SK-N-SH (cell line): ENCODE results near the gene LMBR1.

ENCODE experiments used
- CTCF ChIP-seq: fragments of 200-600 bp; sonication (generic); IDR thresholded peaks from 2 replicates; pipeline ENCODE4 v1.6.1; 2017; ENCODE audit warnings: antibody characterized with exemption, mild to moderate bottlenecking, moderate library complexity
- EP300 ChIP-seq, 2 experiments: IDR thresholded peaks; 2 replicates each; pipeline versions ENCODE4 v1.4.0 to v1.6.1; 2012; ENCODE audit warnings: borderline replicate concordance in 1 of 2, low read depth in 1 of 2, low read length in 1 of 2
- EZH2phosphoT487 ChIP-seq: fragments of 200-600 bp; sonication (generic); IDR thresholded peaks from 2 replicates; pipeline ENCODE4 v1.6.1; 2017; ENCODE audit warnings: low read depth, mixed run types, mild to moderate bottlenecking, antibody characterized with exemption, moderate library complexity, borderline replicate concordance
- FOSL2 ChIP-seq: IDR thresholded peaks from 2 replicates; pipeline ENCODE4 v1.4.0; 2012; ENCODE audit warnings: low read depth, mild to moderate bottlenecking, moderate library complexity, borderline replicate concordance
- FOXM1 ChIP-seq: IDR thresholded peaks from 2 replicates; pipeline ENCODE4 v1.4.0; 2012; ENCODE audit warnings: low read depth, mild to moderate bottlenecking
- GATA2 ChIP-seq: sonication (generic); formaldehyde crosslinking; IDR thresholded peaks from 2 replicates; pipeline ENCODE4 v1.5.0; 2020; ENCODE audit warnings: mild to moderate bottlenecking, missing genetic modification reagents
- NFIC ChIP-seq: IDR thresholded peaks from 2 replicates; pipeline ENCODE4 v1.4.0; 2012; ENCODE audit warnings: borderline replicate concordance
- POLR2AphosphoS5 ChIP-seq: IDR thresholded peaks from 2 replicates; pipeline ENCODE4 v1.6.1; 2012; ENCODE audit warnings: low read depth, low read length
- RAD21 ChIP-seq: IDR thresholded peaks from 2 replicates; pipeline ENCODE4 v1.6.1; 2012; ENCODE audit warnings: mild to moderate bottlenecking, low read length
- REST ChIP-seq: IDR thresholded peaks from 2 replicates; pipeline ENCODE4 v1.6.1; 2012; ENCODE audit warnings: mild to moderate bottlenecking, low read depth, low read length, moderate library complexity
- TAF1 ChIP-seq: IDR thresholded peaks from 2 replicates; pipeline ENCODE4 v1.6.1; 2012; ENCODE audit warnings: low read depth, mild to moderate bottlenecking, low read length, moderate library complexity, borderline replicate concordance
- YY1 ChIP-seq: IDR thresholded peaks from 2 replicates; pipeline ENCODE4 v1.4.0; 2012; ENCODE audit warnings: low read depth, mild to moderate bottlenecking
- TF ChIP-seq, protein P1 (sequence below): IDR thresholded peaks from 2 replicates; pipeline ENCODE4 v1.4.0; 2012; ENCODE audit warnings: low read depth

DNA sequence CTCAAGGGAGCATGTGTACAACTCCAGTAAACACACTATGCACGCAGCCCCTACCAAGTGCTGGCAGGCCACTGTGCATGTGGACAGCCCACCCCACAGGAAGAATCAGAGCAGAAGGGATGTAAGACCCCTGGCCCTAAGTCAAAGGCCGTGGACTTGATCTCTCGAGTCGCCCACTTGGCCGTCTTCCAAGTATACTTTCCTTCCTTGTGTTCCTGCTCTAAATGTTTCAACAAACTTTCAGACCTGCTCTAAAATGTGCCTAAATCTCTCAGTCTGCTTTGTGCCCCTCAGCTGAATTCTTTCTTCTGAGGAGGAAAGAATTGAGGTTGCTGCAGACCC, 35.4 kb upstream of the LMBR1 start:
- TF ChIP-seq POLR2AphosphoS5 (no peak), FOXM1 (no peak), CTCF (no peak), EP300 (IDR thresholded peaks at IDR 0.05; ENCODE audit: borderline replicate concordance in 1 of 2, low read depth in 1 of 2, low read length in 1 of 2) (no peak), GATA2 (no peak), YY1 (no peak), FOSL2 (no peak), TAF1 (no peak), RAD21 (no peak), NFIC (no peak), EZH2phosphoT487 (no peak), REST (no peak)
- TF ChIP-seq, protein P1, sequence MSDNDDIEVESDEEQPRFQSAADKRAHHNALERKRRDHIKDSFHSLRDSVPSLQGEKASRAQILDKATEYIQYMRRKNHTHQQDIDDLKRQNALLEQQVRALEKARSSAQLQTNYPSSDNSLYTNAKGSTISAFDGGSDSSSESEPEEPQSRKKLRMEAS = no peak
